ENCODE data around the gene MYO10.

GRCh38 chr5:16693879-16694278 lies 242.2 kb downstream of the MYO10 start:
- TF ChIP-seq CTCF (conservative IDR thresholded peaks at IDR 0.05; ENCODE audit: low read length) (no peak), EZH2phosphoT487 (IDR thresholded peaks at IDR 0.05; ENCODE audit: borderline replicate concordance, low read depth, low read length) (no peak)

Measured in OCI-LY7 (cell line).